PC-9 (cell line): ENCODE data around the gene PTPN18. TPM values are rescaled to one million over a fixed set of nuclear protein-coding genes. Genes with fewer than 3 reads are reported as not detected.

Experiments
- BruUV-seq: library from RNA; stranded (reverse); fragments of 400-500 nt; replicated peaks from 2 replicates; lab custom pipeline; 2021; lab: Mats Ljungman, UMichigan
- CTCF ChIA-PET: fragments of 300-600 bp; sonication (Branson Sonifier 250); formaldehyde crosslinking; loops from one replicate; lab custom pipeline; 2022; ENCODE audit warnings: antibody characterized with exemption; lab: Charles Lee
- POLR2A ChIA-PET: fragments of 300-600 bp; sonication (Branson Sonifier 250); formaldehyde crosslinking; loops from one replicate; lab custom pipeline; 2022; ENCODE audit warnings: antibody characterized with exemption; ENCODE audit not compliant: unreplicated experiment; lab: Charles Lee
- DNase-seq, 2 experiments: peaks; one replicate each; pipeline versions ENCODE4 v3.0.0 to v3.0.0-alpha.2; 2015 to 2022; ENCODE audit warnings: mixed read lengths in 1 of 2
- H2AFZ ChIP-seq: fragments of 200-600 bp; sonication (generic); 2 replicates; pipeline ENCODE4 v1.8.1; 2017; ENCODE audit warnings: antibody characterized with exemption
- H3F3A ChIP-seq: fragments of 200-600 bp; sonication (generic); 2 replicates; pipeline ENCODE4 v1.8.1; 2017; ENCODE audit warnings: antibody characterized with exemption, mild to moderate bottlenecking, low read depth; ENCODE audit not compliant: insufficient read depth
- H3K27ac ChIP-seq: fragments of 200-600 bp; sonication (generic); 2 replicates; pipeline ENCODE4 v1.6.1; 2016; ENCODE audit warnings: mixed run types
- H3K27me3 ChIP-seq: fragments of 200-600 bp; sonication (generic); 2 replicates; pipeline ENCODE4 v1.6.1; 2016; ENCODE audit warnings: low read depth, mixed run types; ENCODE audit not compliant: insufficient read depth
- H3K36me3 ChIP-seq: fragments of 200-600 bp; sonication (generic); 2 replicates; pipeline ENCODE4 v1.6.1; 2016; ENCODE audit warnings: low read depth, mixed run types
- H3K4me1 ChIP-seq: fragments of 200-600 bp; sonication (generic); replicated peaks from 2 replicates; pipeline ENCODE4 v1.6.1; 2016; ENCODE audit warnings: mixed run types; ENCODE audit not compliant: insufficient read depth
- H3K4me2 ChIP-seq: fragments of 200-600 bp; sonication (generic); 2 replicates; pipeline ENCODE4 v1.6.1; 2017; ENCODE audit warnings: mixed run types
- H3K4me3 ChIP-seq: fragments of 200-600 bp; sonication (generic); 2 replicates; pipeline ENCODE4 v1.6.1; 2016; ENCODE audit warnings: mixed run types
- H3K79me2 ChIP-seq: fragments of 200-600 bp; sonication (generic); 2 replicates; pipeline ENCODE4 v1.6.1; 2017; ENCODE audit warnings: low read depth, mixed run types
- H3K9me2 ChIP-seq: fragments of 200-600 bp; sonication (generic); 2 replicates; pipeline ENCODE4 v1.8.1; 2017; ENCODE audit warnings: mild to moderate bottlenecking; ENCODE audit not compliant: insufficient read depth
- H3K9me3 ChIP-seq: fragments of 200-600 bp; sonication (generic); 2 replicates; pipeline ENCODE4 v1.8.1; 2016; ENCODE audit warnings: low read depth; ENCODE audit not compliant: insufficient read depth
- H4K20me1 ChIP-seq: fragments of 200-600 bp; sonication (generic); 2 replicates; pipeline ENCODE4 v1.8.1; 2017; ENCODE audit not compliant: insufficient read depth
- EZH2 ChIP-seq: fragments of 200-600 bp; sonication (generic); IDR thresholded peaks from 2 replicates; pipeline ENCODE4 v1.8.0; 2017; ENCODE audit warnings: antibody characterized with exemption, low read depth
- intact Hi-C: fragments of 100-400 bp; cut with micrococcal nuclease; formaldehyde crosslinking; loops from one replicate; pipeline ENCODE4 v1.10.0; 2022; ENCODE audit not compliant: unreplicated experiment
- total RNA-seq: library from RNA; stranded (reverse); gene quantifications from 2 replicates; pipeline ENCODE4 v1.2.3, GENCODE V29; 2021
- TF ChIP-seq, protein P1 (sequence below): fragments of 200-600 bp; sonication (generic); conservative IDR thresholded peaks from 2 replicates; pipeline ENCODE4 v1.6.1; 2017; ENCODE audit warnings: mixed run types, antibody characterized with exemption, mild to moderate bottlenecking, moderate library complexity

The PTPN18 gene
- total RNA-seq, 1 experiment from 2014 or later: 55.9 TPM

GRCh38 chr2:130313812-130314334 is 42.0 kb upstream of the PTPN18 start:
- no peak overlapping the region for H3K4me3 ChIP-seq
- H3K4me2 ChIP-seq: no peak overlapping the region
- H2AFZ ChIP-seq: no peak overlapping the region
- ChIA-PET POLR2A (no interaction called here), CTCF (no interaction called here)
- peaks cover 82% of the 10 kb centered on the region for H3K27me3 ChIP-seq
- H3F3A ChIP-seq: no peaks in the 10 kb centered on the region
- H3K79me2 ChIP-seq: no peaks in the 10 kb centered on the region
- intact Hi-C loops: no loop called here
- DNase-seq: no peak
- H3K36me3 ChIP-seq: no peaks in the 10 kb centered on the region
- H3K9me3 ChIP-seq: no peaks in the 10 kb centered on the region
- BruUV-seq: no TSS peak
- no peaks in the 10 kb centered on the region for H3K9me2 ChIP-seq
- H4K20me1 ChIP-seq: no peaks in the 10 kb centered on the region
- H3K27ac ChIP-seq: no peak overlapping the region
- no peaks in the 10 kb centered on the region for H3K4me1 ChIP-seq
- TF ChIP-seq, protein P1, sequence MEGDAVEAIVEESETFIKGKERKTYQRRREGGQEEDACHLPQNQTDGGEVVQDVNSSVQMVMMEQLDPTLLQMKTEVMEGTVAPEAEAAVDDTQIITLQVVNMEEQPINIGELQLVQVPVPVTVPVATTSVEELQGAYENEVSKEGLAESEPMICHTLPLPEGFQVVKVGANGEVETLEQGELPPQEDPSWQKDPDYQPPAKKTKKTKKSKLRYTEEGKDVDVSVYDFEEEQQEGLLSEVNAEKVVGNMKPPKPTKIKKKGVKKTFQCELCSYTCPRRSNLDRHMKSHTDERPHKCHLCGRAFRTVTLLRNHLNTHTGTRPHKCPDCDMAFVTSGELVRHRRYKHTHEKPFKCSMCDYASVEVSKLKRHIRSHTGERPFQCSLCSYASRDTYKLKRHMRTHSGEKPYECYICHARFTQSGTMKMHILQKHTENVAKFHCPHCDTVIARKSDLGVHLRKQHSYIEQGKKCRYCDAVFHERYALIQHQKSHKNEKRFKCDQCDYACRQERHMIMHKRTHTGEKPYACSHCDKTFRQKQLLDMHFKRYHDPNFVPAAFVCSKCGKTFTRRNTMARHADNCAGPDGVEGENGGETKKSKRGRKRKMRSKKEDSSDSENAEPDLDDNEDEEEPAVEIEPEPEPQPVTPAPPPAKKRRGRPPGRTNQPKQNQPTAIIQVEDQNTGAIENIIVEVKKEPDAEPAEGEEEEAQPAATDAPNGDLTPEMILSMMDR: no peak
- TF ChIP-seq EZH2: no peak

GRCh38 chr2:130314377-130314776 is 41.5 kb upstream of the PTPN18 start:
- CTCF ChIA-PET: no interaction called here
- Histone ChIP-seq H3K79me2 (no peaks in the 10 kb centered on the region), H4K20me1 (no peaks in the 10 kb centered on the region), H3F3A (no peaks in the 10 kb centered on the region), H3K4me3 (no peak overlapping the region), H3K4me1 (no peaks in the 10 kb centered on the region), H3K4me2 (no peak overlapping the region), H3K27ac (no peak overlapping the region), H3K9me3 (no peaks in the 10 kb centered on the region), H2AFZ (no peak overlapping the region), H3K36me3 (no peaks in the 10 kb centered on the region), H3K27me3 (peaks cover 77% of the 10 kb centered on the region), H3K9me2 (no peaks in the 10 kb centered on the region)
- intact Hi-C loops: no loop called here
- no TSS peak for BruUV-seq
- TF ChIP-seq EZH2: no peak
- TF ChIP-seq, protein P1: no peak
- DNase-seq: no peak
- POLR2A ChIA-PET: no interaction called here

GRCh38 chr2:130316596-130316995 is 39.3 kb upstream of the PTPN18 start:
- ChIA-PET POLR2A (interaction anchor here (0.6 kb wide), 1 partner anchor 14 kb away, joined by 4 read pairs; no protein-coding TSS in a partner anchor), CTCF (no interaction called here)
- no TSS peak for BruUV-seq

More at GRCh38 chr2:130316596-130316995, 39.3 kb upstream of the PTPN18 start:
- H3K9me2 ChIP-seq: no peaks in the 10 kb centered on the region
- H4K20me1 ChIP-seq: no peaks in the 10 kb centered on the region
- no peaks in the 10 kb centered on the region for H3K9me3 ChIP-seq
- H3K4me3 ChIP-seq: no peak overlapping the region
- H3F3A ChIP-seq: no peaks in the 10 kb centered on the region
- no peak for DNase-seq
- peaks cover 64% of the 10 kb centered on the region for H3K27me3 ChIP-seq
- H3K4me1 ChIP-seq: no peaks in the 10 kb centered on the region
- H3K36me3 ChIP-seq: no peaks in the 10 kb centered on the region
- H3K27ac ChIP-seq: no peak overlapping the region
- H3K4me2 ChIP-seq: no peak overlapping the region
- TF ChIP-seq EZH2: no peak
- TF ChIP-seq, protein P1: no peak
- no peak overlapping the region for H2AFZ ChIP-seq
- no peaks in the 10 kb centered on the region for H3K79me2 ChIP-seq
- intact Hi-C loops: no loop called here
